ENCODE data around the gene FAM229B.
"Not testable (repeated sequence)": the region's sequence is repeated elsewhere in the genome, so short reads cannot be mapped to it uniquely, and the experiment has no call there.

FAM229B gene

GRCh38 chr6:112062966-112063365 is 24.4 kb upstream of the FAM229B start:
- in situ Hi-C loops (cut with HindIII; ENCODE audit: low sequenced_read_pairs), result no loop called here

DNA sequence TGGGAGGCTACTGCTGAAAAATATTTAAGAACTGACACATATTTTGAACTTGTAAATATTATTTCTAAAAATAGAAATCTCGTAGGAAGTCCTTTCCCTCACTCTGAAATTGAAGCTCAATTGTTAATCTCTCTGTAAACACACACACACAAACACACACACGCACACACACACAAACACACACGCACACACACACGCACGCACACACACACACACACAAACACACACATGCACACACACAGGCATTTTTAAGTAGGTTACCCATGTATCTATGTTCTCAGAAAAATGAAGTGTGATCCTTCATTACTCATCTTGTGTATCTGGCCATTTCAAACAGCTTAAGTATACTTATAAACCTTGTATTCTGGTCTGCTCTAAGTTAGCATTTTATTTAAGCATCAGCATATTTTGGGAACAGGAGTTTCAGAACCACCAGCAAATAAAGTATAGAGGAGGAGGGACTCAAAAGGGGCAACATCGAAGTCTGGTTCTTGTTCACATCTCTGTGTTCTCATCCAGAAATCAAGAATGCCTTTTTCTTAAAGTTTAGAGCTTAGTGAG is 21.9 kb upstream of the FAM229B start:
- in situ Hi-C loops (cut with HindIII; ENCODE audit: low sequenced_read_pairs), result no loop called here

- in situ Hi-C loops (cut with HindIII; ENCODE audit: low sequenced_read_pairs), result no loop called here
These were observed 20.8 kb upstream of the FAM229B start for GRCh38 chr6:112066606-112067005.

GRCh38 chr6:112081569-112081968 is 5.8 kb upstream of the FAM229B start:
- in situ Hi-C loops (cut with HindIII; ENCODE audit: low sequenced_read_pairs), result no loop called here

GRCh38 chr6:112085286-112086065 is 1.9 kb upstream of the FAM229B start:
- in situ Hi-C loops (cut with HindIII; ENCODE audit: low sequenced_read_pairs), result no loop called here

GRCh38 chr6:112086744-112087135 is 651 bp upstream of the FAM229B start:
- in situ Hi-C loops (cut with HindIII; ENCODE audit: low sequenced_read_pairs), result no loop called here

GRCh38 chr6:112087916-112088315 is 525 bp downstream of the FAM229B start:
- in situ Hi-C loops (cut with HindIII; ENCODE audit: low sequenced_read_pairs), result no loop called here

GRCh38 chr6:112096901-112097300 is 9.5 kb downstream of the FAM229B start:
- in situ Hi-C loops (cut with HindIII; ENCODE audit: low sequenced_read_pairs), result no loop called here

DNA sequence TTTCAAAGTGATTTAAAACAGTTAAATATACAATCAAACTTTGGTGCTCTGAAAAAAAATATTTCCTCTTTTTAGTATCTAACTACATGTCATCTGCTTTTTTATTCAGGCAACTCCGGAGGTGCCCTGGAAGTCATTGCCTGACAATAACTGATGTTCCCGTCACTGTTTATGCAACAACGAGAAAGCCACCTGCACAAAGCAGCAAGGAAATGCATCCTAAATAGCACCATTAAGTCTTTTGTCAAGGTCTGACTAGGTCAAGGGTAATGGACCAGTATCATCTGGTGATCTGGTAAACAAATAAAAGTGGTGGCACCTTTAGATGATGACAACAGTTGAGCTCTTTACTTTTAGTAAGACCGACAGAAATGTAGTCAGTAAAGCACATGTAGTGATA is 13.2 kb downstream of the FAM229B start:
- in situ Hi-C loops (cut with HindIII; ENCODE audit: low sequenced_read_pairs), result no loop called here

- in situ Hi-C loops (cut with HindIII; ENCODE audit: low sequenced_read_pairs), result not testable (repeated sequence)
These were observed 18.6 kb downstream of the FAM229B start for GRCh38 chr6:112106026-112106425.

DNA sequence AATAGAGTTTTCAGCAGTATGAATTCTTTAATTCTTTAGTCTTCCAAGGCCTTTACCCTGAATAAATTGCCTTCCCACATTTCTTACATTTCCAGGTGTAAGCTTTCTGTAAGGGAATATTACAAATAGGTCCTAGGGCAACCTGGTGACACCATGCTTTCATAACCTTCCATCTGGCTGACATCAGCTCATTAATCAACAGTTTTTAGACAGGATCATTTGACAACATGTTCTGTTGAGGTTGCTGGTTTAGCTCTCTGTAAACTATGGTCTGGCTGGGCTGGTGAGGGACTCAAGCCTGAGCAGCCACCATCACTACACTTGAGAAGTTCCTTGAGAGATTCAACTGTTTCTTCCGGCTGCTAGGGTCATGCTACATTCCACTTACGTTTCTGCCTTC is 19.2 kb downstream of the FAM229B start:
- in situ Hi-C loops (cut with HindIII; ENCODE audit: low sequenced_read_pairs), result no loop called here

DNA sequence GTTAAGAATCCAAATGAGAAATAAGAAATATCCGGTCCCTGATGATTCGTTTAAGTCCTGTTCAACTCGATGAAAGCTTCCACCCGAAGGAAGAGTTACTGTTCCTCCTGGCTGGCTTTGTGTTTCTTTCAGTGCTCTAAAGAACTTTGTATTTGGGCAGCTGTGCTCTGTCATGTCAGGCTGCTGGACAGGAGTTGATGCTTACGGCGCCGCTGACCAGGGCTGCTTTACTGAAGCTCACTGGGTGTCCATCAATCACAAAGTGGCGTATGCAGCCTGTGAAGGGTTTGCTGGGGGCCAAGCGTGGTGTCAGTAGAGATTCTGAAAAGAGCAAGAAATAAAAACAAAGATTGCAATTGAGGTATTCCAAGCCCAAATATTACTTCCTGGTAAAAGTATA is 21.9 kb downstream of the FAM229B start:
- in situ Hi-C loops (cut with HindIII; ENCODE audit: low sequenced_read_pairs), result no loop called here

- in situ Hi-C loops (cut with HindIII; ENCODE audit: low sequenced_read_pairs), result no loop called here
These were observed 26.0 kb downstream of the FAM229B start for GRCh38 chr6:112113431-112113830.

GRCh38 chr6:112113918-112114317 is 26.5 kb downstream of the FAM229B start:
- in situ Hi-C loops (cut with HindIII; ENCODE audit: low sequenced_read_pairs), result no loop called here

DNA sequence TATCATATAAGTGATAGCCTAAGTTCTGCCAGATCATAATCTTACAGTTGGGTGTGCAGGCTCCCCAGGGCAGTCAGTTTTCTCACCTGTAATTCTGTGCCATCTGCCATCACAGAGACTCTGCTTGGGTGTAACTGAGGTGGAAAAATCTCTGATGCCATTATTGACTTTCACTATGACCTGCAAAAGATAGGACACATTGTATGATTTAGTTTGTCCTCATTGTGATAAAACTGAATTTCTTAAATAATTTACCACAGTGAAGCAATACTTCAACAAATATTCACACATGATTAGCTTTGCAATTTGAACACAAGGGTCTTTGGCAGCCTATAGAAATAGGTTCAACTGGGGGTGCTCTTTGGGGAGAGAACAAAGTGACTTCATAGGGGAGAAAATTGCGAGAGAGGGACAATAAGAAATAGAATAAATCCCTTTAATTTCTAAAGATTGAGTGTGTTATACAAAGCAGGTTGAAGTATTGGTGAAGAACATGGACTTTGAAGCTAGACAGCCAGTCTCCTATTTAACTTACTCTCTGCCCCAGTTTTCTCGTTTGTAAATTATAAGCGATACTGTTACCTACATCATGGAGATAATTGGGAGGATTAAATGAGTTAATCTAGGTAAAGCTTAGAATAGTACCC is 27.3 kb downstream of the FAM229B start:
- in situ Hi-C loops (cut with HindIII; ENCODE audit: low sequenced_read_pairs), result no loop called here

- in situ Hi-C loops (cut with HindIII; ENCODE audit: low sequenced_read_pairs), result no loop called here
These were observed 28.8 kb downstream of the FAM229B start for GRCh38 chr6:112116221-112116620.

DNA sequence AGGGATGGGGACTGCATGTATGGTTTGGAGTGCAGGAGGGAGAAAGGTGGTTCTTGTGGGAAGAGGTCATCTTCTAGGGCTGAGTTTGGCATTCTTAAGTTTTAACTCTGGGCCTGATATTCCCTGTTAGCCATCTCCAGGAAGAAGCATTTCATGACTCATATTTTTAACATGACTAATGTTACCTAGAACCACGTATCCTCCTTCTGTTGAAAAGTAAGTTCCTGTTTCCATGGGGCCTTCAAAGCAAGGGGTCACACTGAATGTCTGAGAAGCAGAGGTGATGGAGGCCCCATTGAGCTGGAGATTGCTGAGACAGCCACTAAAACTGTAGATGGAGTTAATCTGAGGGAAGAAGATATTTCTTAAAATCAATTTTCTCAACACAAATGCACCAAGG is 30.2 kb downstream of the FAM229B start:
- in situ Hi-C loops (cut with HindIII; ENCODE audit: low sequenced_read_pairs), result no loop called here

DNA sequence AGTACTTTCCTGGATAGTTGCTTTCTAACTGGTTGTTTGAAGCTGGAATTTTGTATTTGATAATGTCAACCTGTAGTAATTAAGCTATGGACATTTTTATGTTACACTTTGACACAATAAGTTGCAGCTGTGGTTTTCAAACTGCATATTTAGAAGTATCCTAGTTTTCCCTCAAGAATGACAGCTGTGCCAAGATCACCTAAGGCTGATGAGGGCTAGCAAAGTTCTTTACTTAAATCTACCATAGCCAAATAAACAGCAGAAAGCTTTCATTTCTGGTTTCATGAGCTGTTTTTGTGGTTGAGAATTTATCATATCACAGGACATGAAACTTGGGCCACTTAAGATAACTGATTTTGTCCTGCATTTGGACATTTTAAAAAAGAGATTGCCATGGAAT is 30.6 kb downstream of the FAM229B start:
- in situ Hi-C loops (cut with HindIII; ENCODE audit: low sequenced_read_pairs), result no loop called here

DNA sequence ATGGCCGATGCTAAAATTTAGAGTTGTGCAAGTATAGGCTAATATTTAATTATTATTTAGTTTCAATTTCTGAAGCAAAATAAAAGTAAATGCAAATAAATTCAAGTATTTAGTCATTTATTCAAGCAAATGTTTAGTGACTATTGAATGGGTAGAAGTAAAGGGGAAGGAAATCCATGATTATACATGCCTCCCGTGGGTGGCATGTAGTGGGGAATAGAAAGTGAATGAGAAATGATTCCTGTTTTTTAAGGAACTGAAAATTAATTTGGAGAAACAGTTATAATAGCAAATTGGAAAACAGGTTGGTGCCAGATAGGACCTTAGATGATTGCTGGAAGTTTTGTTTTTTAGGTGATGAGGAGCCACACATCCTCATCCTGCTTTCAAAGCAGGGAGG is 35.4 kb downstream of the FAM229B start:
- in situ Hi-C loops (cut with HindIII; ENCODE audit: low sequenced_read_pairs), result no loop called here

GRCh38 chr6:112123982-112124381 is 36.6 kb downstream of the FAM229B start:
- in situ Hi-C loops (cut with HindIII; ENCODE audit: low sequenced_read_pairs), result no loop called here

- in situ Hi-C loops (cut with HindIII; ENCODE audit: low sequenced_read_pairs), result no loop called here
These were observed 40.8 kb downstream of the FAM229B start for GRCh38 chr6:112128208-112128607.

GRCh38 chr6:112130878-112131277 is 43.5 kb downstream of the FAM229B start:
- in situ Hi-C loops (cut with HindIII; ENCODE audit: low sequenced_read_pairs), result no loop called here

Data from endothelial cell of hepatic sinusoid (primary cell).